ENCODE data around the gene MOB3C.
A peak's percentile ranks its signal among the peaks of the same experiment; 100 is the strongest.
"Not testable (repeated sequence)": the region's sequence is repeated elsewhere in the genome, so short reads cannot be mapped to it uniquely, and the experiment has no call there.

Gene MOB3C

DNA sequence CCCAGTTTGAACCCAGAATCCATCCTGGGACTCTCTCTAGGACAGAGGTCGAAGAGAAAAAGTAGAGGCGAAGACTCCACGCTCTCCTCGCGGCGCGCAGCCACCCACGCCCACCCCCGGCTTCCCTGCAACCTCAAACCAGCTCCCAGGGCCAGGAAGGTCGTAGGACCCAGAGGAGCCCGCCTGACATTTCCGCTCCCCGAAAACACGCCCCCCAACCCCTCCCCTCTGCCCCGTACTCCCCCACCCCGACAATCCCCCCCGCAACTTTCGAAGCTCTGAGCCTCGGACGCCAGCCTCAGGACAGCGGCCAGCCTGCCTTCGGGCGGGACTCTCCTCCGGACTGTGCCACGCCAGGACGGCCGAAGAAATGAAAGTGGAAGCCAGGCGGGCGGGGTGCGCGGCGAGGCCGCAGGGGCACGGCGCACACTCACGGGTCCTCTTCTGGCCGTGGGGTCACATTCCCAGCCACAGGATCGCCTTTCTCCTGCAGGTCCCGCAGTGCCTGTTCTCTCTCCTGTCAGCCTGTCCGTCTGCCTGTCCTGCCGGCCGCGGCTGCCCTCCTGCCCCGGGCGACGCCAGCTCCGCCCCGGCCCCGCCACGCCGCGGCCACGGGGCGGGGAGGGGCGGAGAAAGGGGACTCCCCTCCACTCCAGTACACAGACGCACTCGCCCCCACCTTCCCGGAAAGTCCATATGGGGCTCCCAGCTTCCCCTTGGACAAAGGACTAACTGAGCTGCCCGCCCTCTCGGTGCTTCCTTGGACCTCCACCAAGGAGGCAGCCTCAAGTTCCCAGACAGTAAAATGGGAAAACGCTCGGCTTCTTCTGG is at the start of gene MOB3C:
TSS of gene MOB3C (minus strand) at position 535 of the 831 bp plus-strand sequence. CDS start 3,490 bp downstream, outside the sequence.
- peak; percentile 81 for DNase-seq (ENCODE audit: extremely low spot score)
- TF ChIP-seq, protein P1, sequence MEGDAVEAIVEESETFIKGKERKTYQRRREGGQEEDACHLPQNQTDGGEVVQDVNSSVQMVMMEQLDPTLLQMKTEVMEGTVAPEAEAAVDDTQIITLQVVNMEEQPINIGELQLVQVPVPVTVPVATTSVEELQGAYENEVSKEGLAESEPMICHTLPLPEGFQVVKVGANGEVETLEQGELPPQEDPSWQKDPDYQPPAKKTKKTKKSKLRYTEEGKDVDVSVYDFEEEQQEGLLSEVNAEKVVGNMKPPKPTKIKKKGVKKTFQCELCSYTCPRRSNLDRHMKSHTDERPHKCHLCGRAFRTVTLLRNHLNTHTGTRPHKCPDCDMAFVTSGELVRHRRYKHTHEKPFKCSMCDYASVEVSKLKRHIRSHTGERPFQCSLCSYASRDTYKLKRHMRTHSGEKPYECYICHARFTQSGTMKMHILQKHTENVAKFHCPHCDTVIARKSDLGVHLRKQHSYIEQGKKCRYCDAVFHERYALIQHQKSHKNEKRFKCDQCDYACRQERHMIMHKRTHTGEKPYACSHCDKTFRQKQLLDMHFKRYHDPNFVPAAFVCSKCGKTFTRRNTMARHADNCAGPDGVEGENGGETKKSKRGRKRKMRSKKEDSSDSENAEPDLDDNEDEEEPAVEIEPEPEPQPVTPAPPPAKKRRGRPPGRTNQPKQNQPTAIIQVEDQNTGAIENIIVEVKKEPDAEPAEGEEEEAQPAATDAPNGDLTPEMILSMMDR (IDR thresholded peaks at IDR 0.05; ENCODE audit: control extremely low read depth, extremely low read depth, low read depth, missing control alignments), result no peak
- ChIA-PET POLR2A (interaction anchor here (0.7 to 3.5 kb wide), 2 partner anchors 13 to 322 kb away, joined by 7 to 19 read pairs; partner anchors contain the start of gene MKNK1), CTCF (interaction anchor here (1.0 to 14.0 kb wide), 7 partner anchors 13 to 110 kb away, joined by 3 to 135 read pairs (median 4); partner anchors contain the start of genes ATPAF1, EFCAB14 and MKNK1)

DNA sequence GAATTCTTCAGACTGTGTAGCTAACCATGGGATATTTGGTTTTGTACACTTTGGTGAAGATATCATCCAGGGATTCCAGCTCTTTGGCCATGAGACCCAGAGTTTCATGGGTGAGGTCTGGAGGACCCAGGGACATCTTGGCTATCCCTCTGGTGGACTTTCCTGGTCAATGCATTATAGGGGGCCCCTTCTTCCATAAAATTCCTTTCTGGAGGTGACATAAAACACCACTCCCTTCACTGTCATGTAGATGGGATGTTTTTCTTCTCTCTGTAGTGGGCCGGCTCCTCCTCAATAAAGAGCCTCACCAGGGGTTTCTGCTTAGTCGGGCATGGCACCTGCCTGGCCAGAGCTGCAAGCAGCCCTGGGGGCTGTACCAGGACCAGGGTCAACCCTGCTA is 49.4 kb upstream of the MOB3C start:
- CTCF ChIA-PET, result interaction anchor here (1.1 to 2.9 kb wide), 3 partner anchors 9 to 42 kb away, joined by 3 to 11 read pairs (median 4); no protein-coding TSS in a partner anchor
- POLR2A ChIA-PET, result interaction anchor here (1.2 kb wide), 1 partner anchor 12 kb away, joined by 7 read pairs; no protein-coding TSS in a partner anchor
- no peak for DNase-seq (ENCODE audit: extremely low spot score)
- TF ChIP-seq, protein P1 (IDR thresholded peaks at IDR 0.05; ENCODE audit: control extremely low read depth, extremely low read depth, low read depth, missing control alignments), result no peak

DNA sequence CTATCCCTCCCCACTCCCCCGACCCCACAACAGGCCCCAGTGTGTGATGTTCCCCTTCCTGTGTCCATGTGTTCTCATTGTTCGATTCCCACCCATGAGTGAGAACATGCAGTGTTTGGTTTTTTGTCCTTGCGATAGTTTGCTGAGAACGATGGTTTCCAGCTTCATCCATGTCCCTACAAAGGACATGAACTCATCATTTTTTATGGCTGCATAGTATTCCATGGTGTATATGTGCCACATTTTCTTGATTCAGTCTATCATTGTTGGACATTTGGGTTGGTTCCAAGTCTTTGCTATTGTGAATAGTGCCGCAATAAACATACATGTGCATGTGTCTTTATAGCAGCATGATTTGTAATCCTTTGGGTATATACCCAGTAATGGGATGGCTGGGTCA is 46.3 kb upstream of the MOB3C start:
- POLR2A ChIA-PET; CTCF ChIA-PET; DNase-seq (ENCODE audit: extremely low spot score): not testable (repeated sequence)

DNA sequence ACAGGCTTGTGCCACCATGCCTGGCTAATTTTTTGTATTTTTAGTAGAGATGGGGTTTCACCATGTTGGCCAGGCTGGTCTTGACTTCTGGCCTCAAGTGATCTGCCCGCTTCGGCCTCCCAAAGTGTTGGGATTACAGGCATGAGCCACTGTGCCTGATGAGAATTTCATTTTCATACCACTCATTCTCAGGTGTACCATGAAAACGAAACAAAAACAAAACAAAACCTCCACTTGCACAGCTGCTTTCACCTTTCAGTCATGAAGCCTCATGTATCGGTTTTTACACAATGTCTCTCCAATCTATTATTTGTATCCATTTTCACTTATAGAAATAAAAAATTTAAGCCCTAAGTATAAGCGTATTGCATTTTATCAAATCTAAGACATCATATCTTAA is 43.5 kb upstream of the MOB3C start:
- CTCF ChIA-PET, result interaction anchor here (1.1 to 1.4 kb wide), 3 partner anchors 12 to 38 kb away, joined by 3 to 6 read pairs (median 3); no protein-coding TSS in a partner anchor
- POLR2A ChIA-PET, result not testable (repeated sequence)
- DNase-seq (ENCODE audit: extremely low spot score), result peak; percentile 47

DNA sequence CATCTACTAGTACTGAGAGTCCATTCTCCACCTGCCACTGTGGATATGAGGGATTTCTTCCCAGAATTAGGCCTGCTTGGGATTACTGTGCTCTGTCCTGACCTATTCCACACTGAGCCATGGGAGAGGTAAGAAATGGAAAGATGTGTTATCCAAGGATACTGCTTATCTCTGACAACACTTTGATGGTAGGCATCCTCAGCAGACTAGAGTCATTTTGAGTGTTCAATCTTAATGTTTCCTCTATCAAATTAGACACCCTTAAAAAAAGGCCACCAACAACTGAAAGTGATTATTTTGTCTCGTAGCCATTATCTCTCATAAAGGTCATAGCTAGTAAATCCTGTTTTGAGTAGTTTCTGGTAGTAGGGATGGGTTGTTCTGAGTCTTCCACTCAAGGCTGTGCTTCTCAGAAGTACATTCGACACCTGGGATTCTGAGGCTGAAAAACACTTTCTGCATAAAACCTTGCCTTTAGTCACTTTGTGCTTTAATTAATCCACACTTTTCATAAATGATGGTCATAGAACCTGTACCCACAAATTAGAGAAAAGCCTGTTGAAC is 42.8 kb upstream of the MOB3C start:
- POLR2A ChIA-PET, result no interaction called here
- TF ChIP-seq, protein P1 (IDR thresholded peaks at IDR 0.05; ENCODE audit: control extremely low read depth, extremely low read depth, low read depth, missing control alignments), result no peak
- DNase-seq (ENCODE audit: extremely low spot score), result no peak
- CTCF ChIA-PET, result interaction anchor here (0.6 to 1.1 kb wide), 3 partner anchors 11 to 38 kb away, joined by 3 read pairs; no protein-coding TSS in a partner anchor

DNA sequence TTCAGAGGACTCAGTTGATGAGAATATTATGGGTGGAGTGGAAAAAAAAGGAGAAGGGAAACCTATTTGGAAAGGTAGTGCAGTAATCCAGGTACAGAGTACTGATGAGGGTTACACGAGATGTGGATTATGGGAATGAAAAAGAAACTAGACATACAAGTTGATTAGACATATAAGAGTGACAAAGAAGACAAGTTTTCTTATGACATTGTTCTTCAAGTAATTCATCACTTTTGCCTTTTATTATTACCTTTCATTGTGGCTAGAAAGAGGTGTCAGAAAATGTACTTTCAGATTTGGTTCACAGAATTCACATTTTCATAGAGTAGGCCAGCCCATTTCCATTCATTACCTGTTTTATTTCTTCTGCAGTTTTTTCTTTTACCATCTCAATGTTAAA is 41.2 kb upstream of the MOB3C start:
- TF ChIP-seq, protein P1 (IDR thresholded peaks at IDR 0.05; ENCODE audit: control extremely low read depth, extremely low read depth, low read depth, missing control alignments), result no peak
- ChIA-PET CTCF (interaction anchor here (0.9 to 3.5 kb wide), 4 partner anchors 10 to 45 kb away, joined by 3 to 11 read pairs (median 4); partner anchors contain the start of gene ATPAF1), POLR2A (no interaction called here)
- no peak for DNase-seq (ENCODE audit: extremely low spot score)

DNA sequence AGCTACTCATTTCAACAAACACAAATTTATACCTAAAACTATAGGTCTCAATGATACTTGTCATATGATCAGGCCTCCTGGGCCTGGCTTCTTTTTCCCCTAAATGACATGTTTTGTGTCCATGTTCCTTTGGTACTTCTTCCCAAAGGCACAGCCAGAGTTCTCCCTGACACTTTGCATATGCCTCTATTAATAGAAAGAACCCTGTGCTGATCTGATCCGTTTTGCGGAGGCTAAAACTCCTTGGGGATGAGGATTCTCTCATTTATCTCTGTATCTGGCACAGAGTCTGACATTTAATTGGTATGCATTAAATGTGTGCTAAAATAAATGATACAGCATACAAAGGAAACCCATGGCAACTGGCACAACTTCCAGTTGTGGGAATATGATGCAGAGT is 40.0 kb upstream of the MOB3C start:
- no peak for DNase-seq (ENCODE audit: extremely low spot score)
- TF ChIP-seq, protein P1 (IDR thresholded peaks at IDR 0.05; ENCODE audit: control extremely low read depth, extremely low read depth, low read depth, missing control alignments), result no peak
- POLR2A ChIA-PET, result no interaction called here
- CTCF ChIA-PET, result interaction anchor here (0.9 to 3.5 kb wide), 3 partner anchors 9 to 46 kb away, joined by 3 to 11 read pairs (median 6); partner anchors contain the start of gene ATPAF1
